HG02571 (cell line): ENCODE data around the gene ANXA2.
"Not testable (repeated sequence)": the region's sequence is repeated elsewhere in the genome, so short reads cannot be mapped to it uniquely, and the experiment has no call there.

Experiments
- ATAC-seq: cut with Tn5 transposase; IDR thresholded peaks from one replicate; pipeline ENCODE4 v1.9.1; 2021; ENCODE audit warnings: mild to moderate bottlenecking, moderate library complexity; ENCODE audit not compliant: unreplicated experiment

ANXA2 gene

GRCh38 chr15:60346653-60347052, 51.1 kb downstream of the ANXA2 start:
- ATAC-seq = no peak

GRCh38 chr15:60346077-60346476, 51.7 kb downstream of the ANXA2 start:
- no peak for ATAC-seq

GRCh38 chr15:60345598-60345997, 52.2 kb downstream of the ANXA2 start:
- ATAC-seq = no peak

GRCh38 chr15:60344987-60345386, 52.8 kb downstream of the ANXA2 start:
- no peak for ATAC-seq

GRCh38 chr15:60344461-60344860, 53.3 kb downstream of the ANXA2 start:
- ATAC-seq = no peak

- no peak for ATAC-seq
These were observed 54.4 kb downstream of the ANXA2 start for GRCh38 chr15:60343221-60343970.

GRCh38 chr15:60340207-60340921, 57.4 kb downstream of the ANXA2 start:
- ATAC-seq = no peak

- ATAC-seq = no peak
These were observed 58.5 kb downstream of the ANXA2 start for GRCh38 chr15:60339236-60339635.

GRCh38 chr15:60338810-60339209, 59.0 kb downstream of the ANXA2 start:
- no peak for ATAC-seq

- ATAC-seq = no peak
These were observed 60.7 kb downstream of the ANXA2 start for GRCh38 chr15:60337076-60337475.

GRCh38 chr15:60335296-60335695, 62.5 kb downstream of the ANXA2 start:
- ATAC-seq = not testable (repeated sequence)

GRCh38 chr15:60328852-60329443, 68.8 kb downstream of the ANXA2 start:
- ATAC-seq = no peak

GRCh38 chr15:60326824-60327654, 70.7 kb downstream of the ANXA2 start:
- ATAC-seq = no peak

GRCh38 chr15:60326343-60326742, 71.4 kb downstream of the ANXA2 start:
- no peak for ATAC-seq

GRCh38 chr15:60325905-60326304, 71.9 kb downstream of the ANXA2 start:
- ATAC-seq = no peak

GRCh38 chr15:60324706-60325438, 72.9 kb downstream of the ANXA2 start:
- ATAC-seq = no peak

- ATAC-seq = no peak
These were observed 74.5 kb downstream of the ANXA2 start for GRCh38 chr15:60323322-60323721.

GRCh38 chr15:60320365-60320764, 77.4 kb downstream of the ANXA2 start:
- ATAC-seq = no peak

- no peak for ATAC-seq
These were observed 79.4 kb downstream of the ANXA2 start for GRCh38 chr15:60318216-60318867.

- no peak for ATAC-seq
These were observed 80.8 kb downstream of the ANXA2 start for GRCh38 chr15:60316961-60317360.
